RPMI8226 (cell line): ENCODE results near the gene NDRG4.
A peak's percentile ranks its signal among the peaks of the same experiment; 100 is the strongest.

Experiments used
- DNase-seq: peaks from one replicate; pipeline ENCODE4 v3.0.0-alpha.2; 2015

The NDRG4 gene

GRCh38 chr16:58510776-58511628, 11.1 kb downstream of the NDRG4 start:
- DNase-seq = no peak

- DNase-seq = peak; percentile 89
Measured at GRCh38 chr16:58511933-58512815, 12.2 kb downstream of the NDRG4 start.

GRCh38 chr16:58513874-58514273, 13.9 kb downstream of the NDRG4 start:
- no peak for DNase-seq

- DNase-seq = peak; percentile 95
Measured at GRCh38 chr16:58515125-58515870, 15.4 kb downstream of the NDRG4 start, which contains the start of gene SETD6. Gene SETD6 (plus strand): TSS chr16:58515517. CDS start chr16:58515538, 21 bp downstream.

- DNase-seq = peak; percentile 90
Measured at GRCh38 chr16:58515871-58516767, 16.2 kb downstream of the NDRG4 start.

GRCh38 chr16:58516768-58517107, 16.8 kb downstream of the NDRG4 start:
- DNase-seq = no peak

- no peak for DNase-seq
Measured at GRCh38 chr16:58518083-58518979, 18.4 kb downstream of the NDRG4 start.

GRCh38 chr16:58518980-58519368, 19.0 kb downstream of the NDRG4 start:
- DNase-seq = no peak

- DNase-seq = no peak
Measured at GRCh38 chr16:58519707-58520106, 19.8 kb downstream of the NDRG4 start.

- DNase-seq = no peak
Measured at GRCh38 chr16:58530179-58530578, 30.2 kb downstream of the NDRG4 start.

GRCh38 chr16:58532414-58532813, 32.5 kb downstream of the NDRG4 start:
- no peak for DNase-seq

- no peak for DNase-seq
Measured at GRCh38 chr16:58533751-58534470, 34.0 kb downstream of the NDRG4 start.

- DNase-seq = no peak
Measured at GRCh38 chr16:58535100-58535499, 35.2 kb downstream of the NDRG4 start.

GRCh38 chr16:58536278-58536677, 36.3 kb downstream of the NDRG4 start:
- no peak for DNase-seq

GRCh38 chr16:58537124-58537906, 37.4 kb downstream of the NDRG4 start:
- DNase-seq = no peak

- DNase-seq = no peak
Measured at GRCh38 chr16:58541711-58542110, 41.8 kb downstream of the NDRG4 start.

GRCh38 chr16:58542291-58542690, 42.3 kb downstream of the NDRG4 start:
- no peak for DNase-seq

GRCh38 chr16:58543685-58544084, 43.7 kb downstream of the NDRG4 start:
- DNase-seq = no peak

- no peak for DNase-seq
Measured at GRCh38 chr16:58548378-58548777, 48.4 kb downstream of the NDRG4 start.
